Fibroblast of skin of right biceps (primary cell): ENCODE results near the gene ITCH.
"Not testable (repeated sequence)": the region's sequence is repeated elsewhere in the genome, so short reads cannot be mapped to it uniquely, and the experiment has no call there.

Experiments
- DNase-seq: peaks from one replicate; pipeline ENCODE4 v3.0.0-alpha.2; 2013

Gene ITCH

GRCh38 chr20:34421766-34422466 lies 58.8 kb downstream of the ITCH start:
- no peak for DNase-seq

GRCh38 chr20:34425032-34425690 lies 62.1 kb downstream of the ITCH start:
- not testable (repeated sequence) for DNase-seq

- no peak for DNase-seq
Measured at GRCh38 chr20:34426026-34426425, 63.0 kb downstream of the ITCH start.

- no peak for DNase-seq
Measured at GRCh38 chr20:34427331-34427730, 64.3 kb downstream of the ITCH start.

GRCh38 chr20:34427784-34428183 lies 64.7 kb downstream of the ITCH start:
- DNase-seq = no peak

- DNase-seq = no peak
Measured at GRCh38 chr20:34431168-34431567, 68.1 kb downstream of the ITCH start.

GRCh38 chr20:34432663-34433062 lies 69.6 kb downstream of the ITCH start:
- not testable (repeated sequence) for DNase-seq

GRCh38 chr20:34433391-34433790 lies 70.3 kb downstream of the ITCH start:
- no peak for DNase-seq

- no peak for DNase-seq
Measured at GRCh38 chr20:34435589-34435988, 72.5 kb downstream of the ITCH start.

GRCh38 chr20:34437330-34437986 lies 74.4 kb downstream of the ITCH start:
- peak; percentile 48 for DNase-seq

GRCh38 chr20:34439168-34439567 lies 76.1 kb downstream of the ITCH start:
- DNase-seq = no peak

- DNase-seq = not testable (repeated sequence)
Measured at GRCh38 chr20:34441423-34441822, 78.3 kb downstream of the ITCH start.

- DNase-seq = no peak
Measured at GRCh38 chr20:34443546-34443945, 80.5 kb downstream of the ITCH start.

- DNase-seq = no peak
Measured at GRCh38 chr20:34445177-34446065, 82.3 kb downstream of the ITCH start.

GRCh38 chr20:34448517-34448916 lies 85.4 kb downstream of the ITCH start:
- DNase-seq = no peak

- DNase-seq = no peak
Measured at GRCh38 chr20:34449674-34450592, 86.9 kb downstream of the ITCH start.

- DNase-seq = peak; percentile 40
Measured at GRCh38 chr20:34452281-34452982, 89.4 kb downstream of the ITCH start.

- DNase-seq = peak; percentile 67
Measured at GRCh38 chr20:34458631-34459030, 95.6 kb downstream of the ITCH start.

GRCh38 chr20:34459209-34459897 lies 96.3 kb downstream of the ITCH start:
- peak; percentile 9 for DNase-seq

- DNase-seq = no peak
Measured at GRCh38 chr20:34461779-34462087, 98.7 kb downstream of the ITCH start.

GRCh38 chr20:34468951-34469350 lies 105.9 kb downstream of the ITCH start:
- DNase-seq = peak; percentile 7
